Fibroblast of mammary gland (primary cell): ENCODE measurements around the gene EIPR1.

Experiments
- DNase-seq: peaks from one replicate; pipeline ENCODE4 v3.0.0-alpha.2; 2010; ENCODE audit warnings: low read depth
- H3K4me3 ChIP-seq: 2 replicates; pipeline ENCODE4 v1.5.1; 2011; ENCODE audit warnings: low read depth, mild to moderate bottlenecking, low read length, moderate library complexity; ENCODE audit not compliant: control insufficient read depth
- TF ChIP-seq, protein P1 (sequence below): conservative IDR thresholded peaks from 2 replicates; pipeline ENCODE4 v1.5.1; 2011; ENCODE audit warnings: low read depth, low read length, inconsistent platforms; ENCODE audit not compliant: control insufficient read depth, insufficient read depth

Gene EIPR1

DNA sequence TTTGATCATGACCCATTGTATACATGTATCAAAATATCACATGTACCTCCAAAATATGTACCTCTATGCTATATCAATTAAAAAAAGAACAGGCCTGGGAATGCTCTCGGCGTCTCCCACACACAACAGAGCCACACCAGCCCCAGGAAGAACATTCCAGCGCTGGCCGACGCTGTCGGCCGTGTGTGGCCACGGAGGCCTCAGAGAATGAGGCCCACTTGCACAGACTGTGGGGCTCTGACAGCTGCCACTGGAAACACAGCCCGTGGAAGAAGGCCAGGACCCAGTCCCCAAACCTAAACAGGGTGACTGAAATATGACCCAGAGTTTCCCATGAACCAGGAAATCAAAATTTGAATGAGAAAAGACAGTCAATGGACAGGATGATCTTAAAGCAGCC is 69.7 kb downstream of the EIPR1 start:
- no peak for DNase-seq
- TF ChIP-seq, protein P1, sequence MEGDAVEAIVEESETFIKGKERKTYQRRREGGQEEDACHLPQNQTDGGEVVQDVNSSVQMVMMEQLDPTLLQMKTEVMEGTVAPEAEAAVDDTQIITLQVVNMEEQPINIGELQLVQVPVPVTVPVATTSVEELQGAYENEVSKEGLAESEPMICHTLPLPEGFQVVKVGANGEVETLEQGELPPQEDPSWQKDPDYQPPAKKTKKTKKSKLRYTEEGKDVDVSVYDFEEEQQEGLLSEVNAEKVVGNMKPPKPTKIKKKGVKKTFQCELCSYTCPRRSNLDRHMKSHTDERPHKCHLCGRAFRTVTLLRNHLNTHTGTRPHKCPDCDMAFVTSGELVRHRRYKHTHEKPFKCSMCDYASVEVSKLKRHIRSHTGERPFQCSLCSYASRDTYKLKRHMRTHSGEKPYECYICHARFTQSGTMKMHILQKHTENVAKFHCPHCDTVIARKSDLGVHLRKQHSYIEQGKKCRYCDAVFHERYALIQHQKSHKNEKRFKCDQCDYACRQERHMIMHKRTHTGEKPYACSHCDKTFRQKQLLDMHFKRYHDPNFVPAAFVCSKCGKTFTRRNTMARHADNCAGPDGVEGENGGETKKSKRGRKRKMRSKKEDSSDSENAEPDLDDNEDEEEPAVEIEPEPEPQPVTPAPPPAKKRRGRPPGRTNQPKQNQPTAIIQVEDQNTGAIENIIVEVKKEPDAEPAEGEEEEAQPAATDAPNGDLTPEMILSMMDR: no peak

DNA sequence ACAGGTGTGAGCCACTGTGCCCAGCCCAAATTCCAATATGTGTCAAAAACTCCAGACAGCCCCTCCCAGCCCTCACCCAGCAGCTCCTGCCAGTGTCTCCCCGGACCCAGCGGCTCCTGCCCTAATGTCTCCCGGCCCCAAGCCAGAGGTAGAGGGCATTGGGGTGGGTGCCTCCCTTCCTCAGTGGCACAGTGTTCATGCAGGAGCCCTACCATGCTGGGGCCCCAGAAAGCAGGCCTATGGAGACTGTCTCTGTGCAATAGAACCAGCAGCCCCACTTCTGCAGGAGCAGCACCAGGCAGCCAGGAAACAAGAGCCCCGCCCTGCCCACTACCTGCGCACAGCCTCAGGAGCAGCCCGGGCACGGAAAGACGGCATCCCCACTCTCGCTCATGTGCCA is 70.4 kb downstream of the EIPR1 start:
- DNase-seq: no peak
- H3K4me3 ChIP-seq: no peak overlapping the region
- TF ChIP-seq, protein P1: no peak

More for the DNA sequence above, 69.7 kb downstream of the EIPR1 start:
- no peak overlapping the region for H3K4me3 ChIP-seq

DNA sequence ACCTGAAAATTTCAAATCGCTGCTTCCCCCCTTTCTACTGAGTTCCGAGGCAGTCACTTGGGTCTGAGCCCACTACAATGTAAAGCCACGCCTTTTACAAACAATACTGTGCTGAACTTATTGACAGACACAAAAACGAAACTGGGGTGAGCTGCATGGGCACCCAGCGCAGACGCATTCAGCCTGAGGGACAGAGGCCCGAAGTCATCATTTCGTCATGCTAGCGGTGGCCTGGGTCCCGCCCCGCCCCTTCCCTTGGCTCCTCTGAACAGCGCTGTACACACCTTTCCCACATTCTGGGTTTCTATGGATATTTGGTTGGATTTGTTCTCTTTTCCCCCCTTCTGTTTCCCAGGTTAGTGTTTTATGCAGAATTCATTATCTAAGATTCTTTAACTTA is 71.7 kb downstream of the EIPR1 start:
- DNase-seq: no peak
- TF ChIP-seq, protein P1: no peak
- no peak overlapping the region for H3K4me3 ChIP-seq

DNA sequence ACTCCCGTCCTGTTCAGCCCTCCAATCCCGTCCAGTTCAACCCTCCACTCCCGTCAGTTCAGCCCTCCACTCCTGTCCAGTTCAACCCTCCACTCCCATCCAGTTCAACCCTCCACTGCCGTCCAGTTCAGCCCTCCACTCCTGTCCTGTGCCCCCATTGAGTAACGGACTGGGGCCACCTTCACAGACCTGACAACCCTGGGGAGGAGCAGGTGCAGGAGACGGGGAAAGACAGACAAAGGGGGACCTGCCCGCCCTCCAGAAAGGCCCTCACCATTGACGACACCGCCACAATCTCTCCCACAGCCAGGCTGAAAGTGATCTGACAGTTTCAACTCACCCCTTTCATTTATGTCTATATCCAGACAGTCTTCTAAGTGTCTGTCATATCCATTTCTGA is 72.2 kb downstream of the EIPR1 start:
- DNase-seq: no peak
- TF ChIP-seq, protein P1: no peak
- H3K4me3 ChIP-seq: no peak overlapping the region

DNA sequence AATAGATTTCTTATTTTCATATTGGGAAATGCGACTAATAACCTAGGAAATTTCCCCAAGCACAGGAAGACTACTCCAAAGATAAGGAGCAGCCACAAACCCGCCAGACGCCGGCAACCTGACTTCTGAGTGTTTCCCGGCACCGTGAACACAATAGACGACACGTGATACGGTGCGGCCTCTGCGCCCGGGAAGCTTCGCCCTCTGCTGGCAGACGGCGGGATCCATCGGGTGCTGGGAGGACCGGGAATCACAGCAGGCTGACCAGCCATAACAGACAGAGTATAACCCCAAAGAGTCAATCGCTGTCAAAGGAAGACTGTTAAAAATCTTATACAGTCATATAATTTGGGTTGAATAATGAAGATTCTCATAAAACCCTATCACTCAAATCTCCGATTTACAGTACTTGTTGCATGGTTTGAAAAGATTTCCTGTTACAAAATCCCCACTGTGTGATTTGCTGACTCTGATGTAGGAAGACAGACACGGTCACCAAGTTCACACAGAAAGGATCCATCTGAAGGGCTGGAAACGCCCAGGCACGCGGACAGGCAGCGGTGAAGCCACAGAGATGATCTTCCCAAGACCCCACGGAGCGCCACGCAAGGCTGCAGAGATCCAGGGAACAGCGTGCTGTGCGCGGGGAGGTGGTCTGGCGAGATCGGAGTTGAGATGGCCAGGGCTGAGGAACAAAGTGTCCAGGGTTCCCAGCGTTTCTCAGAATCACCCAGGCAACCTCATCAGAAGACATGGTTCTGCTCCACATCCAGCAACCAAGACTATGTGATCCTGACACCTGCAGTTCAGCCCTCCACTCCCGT is 73.8 kb downstream of the EIPR1 start:
- DNase-seq: peak; percentile 72
- H3K4me3 ChIP-seq: peak overlapping the region; percentile 12
- TF ChIP-seq, protein P1: peak; percentile 90

DNA sequence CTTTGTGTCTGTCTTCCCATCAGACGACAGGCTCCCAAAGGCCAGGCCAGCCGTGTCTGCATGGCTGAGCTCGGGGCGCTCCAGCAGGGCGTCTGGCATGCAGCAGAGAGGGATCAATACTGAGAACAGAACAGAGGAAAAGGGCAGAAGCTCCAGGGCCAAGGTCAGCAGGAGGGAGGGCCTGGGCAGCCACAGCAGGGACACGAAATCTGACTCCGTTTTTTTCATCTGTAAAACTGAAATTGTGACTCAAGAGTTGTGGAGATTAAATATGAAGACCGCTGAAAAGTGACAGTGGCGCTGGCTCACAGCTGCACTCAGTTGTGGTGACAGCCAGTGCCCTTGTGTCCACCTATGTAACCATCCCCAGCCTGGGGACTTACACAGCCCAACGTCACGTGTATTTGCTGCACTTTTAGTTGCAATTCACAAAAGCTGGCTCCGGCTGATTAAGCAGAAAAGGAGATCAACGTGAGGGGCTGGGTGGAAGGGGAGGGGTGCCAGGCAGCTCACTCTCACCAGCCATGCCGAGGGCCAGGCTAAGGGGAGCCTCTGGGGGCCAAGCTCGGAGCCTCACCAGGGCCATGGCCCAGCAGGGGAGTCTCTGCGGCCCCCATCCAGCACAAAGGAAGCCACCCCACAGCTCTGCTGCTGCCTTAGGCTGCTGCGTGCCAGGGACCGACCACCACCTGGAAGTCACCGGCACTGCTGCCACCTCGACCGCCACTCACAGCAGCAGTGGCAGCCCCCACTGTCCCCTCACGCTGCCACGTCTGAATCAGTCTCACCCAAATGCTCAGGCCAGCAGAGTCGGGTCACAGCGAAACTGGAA is 74.7 kb downstream of the EIPR1 start:
- H3K4me3 ChIP-seq: peak overlapping the region; percentile 12
- no peak for DNase-seq
- TF ChIP-seq, protein P1: no peak
